Effector memory CD4-positive, alpha-beta T cell (primary cell): ENCODE measurements around the gene ZDHHC17.

Experiments used
- DNase-seq, 3 donors: peaks; one replicate each; pipeline ENCODE4 v3.0.0-alpha.2; 2020
- H3K27ac ChIP-seq: 2 replicates; pipeline ENCODE4 v1.7.0; 2013; ENCODE audit warnings: mild to moderate bottlenecking, low read length, moderate library complexity; ENCODE audit not compliant: insufficient read depth, poor library complexity, severe bottlenecking
- H3K27me3 ChIP-seq: replicated peaks from 2 replicates; pipeline ENCODE4 v1.7.0; 2013; ENCODE audit warnings: mild to moderate bottlenecking, low read length; ENCODE audit not compliant: insufficient read depth, control insufficient read depth, poor library complexity, severe bottlenecking
- H3K36me3 ChIP-seq: 2 replicates; pipeline ENCODE4 v1.7.0; 2013; ENCODE audit warnings: mild to moderate bottlenecking, low read length, moderate library complexity; ENCODE audit not compliant: control insufficient read depth, insufficient read depth
- H3K4me1 ChIP-seq: 2 replicates; pipeline ENCODE4 v1.7.0; 2013; ENCODE audit warnings: low read length, mild to moderate bottlenecking; ENCODE audit not compliant: control insufficient read depth, insufficient read depth, poor library complexity, severe bottlenecking
- H3K4me3 ChIP-seq: 2 replicates; pipeline ENCODE4 v1.7.0; 2013; ENCODE audit warnings: low read length, low read depth, mild to moderate bottlenecking; ENCODE audit not compliant: insufficient read depth, poor library complexity, severe bottlenecking
- H3K9me3 ChIP-seq: 2 replicates; pipeline ENCODE4 v1.7.0; 2013; ENCODE audit warnings: mild to moderate bottlenecking, low read length, moderate library complexity; ENCODE audit not compliant: control insufficient read depth

ZDHHC17 gene

GRCh38 chr12:76855271-76855670 is 91.4 kb downstream of the ZDHHC17 start:
- DNase-seq: no peak
- no peaks in the 10 kb centered on the region for H3K4me1 ChIP-seq
- H3K36me3 ChIP-seq: peaks cover 12% of the 10 kb centered on the region
- H3K27me3 ChIP-seq: no peaks in the 10 kb centered on the region
- H3K4me3 ChIP-seq: no peak overlapping the region
- no peak overlapping the region for H3K27ac ChIP-seq
- H3K9me3 ChIP-seq: no peaks in the 10 kb centered on the region

DNA sequence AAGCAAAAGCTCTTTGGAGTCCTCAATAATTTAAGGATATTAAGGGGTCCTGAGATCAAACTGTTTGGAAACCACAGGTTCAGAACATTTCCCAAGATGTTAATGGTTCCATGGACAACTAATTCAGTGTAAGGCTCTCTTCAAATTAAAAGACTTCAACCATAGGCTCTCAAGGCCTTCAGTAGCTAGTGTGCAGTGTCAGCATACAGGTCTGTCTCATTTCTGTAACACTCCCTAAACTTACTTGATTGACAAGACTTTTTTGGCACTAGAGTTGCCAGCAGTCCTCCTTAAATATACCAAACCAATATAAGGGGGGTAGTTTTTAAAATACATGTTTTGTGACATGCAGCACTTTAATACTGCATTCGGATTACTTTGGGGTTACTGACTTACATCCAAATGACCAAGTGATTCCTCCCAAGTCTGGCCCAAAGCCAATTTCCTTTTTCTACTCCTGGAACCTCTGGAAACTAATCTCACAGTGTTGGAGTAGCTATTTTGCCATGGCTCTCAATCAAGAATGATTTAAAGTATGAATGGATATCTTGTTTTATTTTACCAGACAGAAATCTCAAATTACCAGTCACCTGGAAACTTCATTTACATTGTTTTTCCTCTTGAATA is 92.2 kb downstream of the ZDHHC17 start:
- Histone ChIP-seq H3K27me3 (no peaks in the 10 kb centered on the region), H3K36me3 (peaks cover 9% of the 10 kb centered on the region), H3K27ac (no peak overlapping the region), H3K4me3 (no peak overlapping the region), H3K9me3 (no peaks in the 10 kb centered on the region), H3K4me1 (no peaks in the 10 kb centered on the region)
- no peak for DNase-seq

DNA sequence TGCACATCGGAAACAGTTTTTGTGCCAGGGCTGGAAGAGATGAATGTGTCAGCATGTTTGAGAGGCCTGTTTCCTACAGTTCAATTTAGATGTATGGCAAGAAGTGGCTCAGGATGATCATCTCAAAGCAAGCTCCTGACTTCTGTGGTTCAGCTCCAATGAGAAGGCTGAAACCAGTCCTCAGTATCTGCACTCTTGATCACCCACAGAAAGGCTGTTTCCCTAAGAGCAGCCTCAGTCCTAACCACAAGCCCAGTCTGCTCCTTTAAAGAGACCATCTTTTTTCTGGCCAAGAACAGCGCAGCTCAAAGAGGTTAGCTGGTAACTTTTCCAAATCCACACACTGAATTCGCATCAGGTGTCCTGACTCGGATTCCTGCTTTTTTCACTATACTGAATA is 95.7 kb downstream of the ZDHHC17 start:
- no peaks in the 10 kb centered on the region for H3K36me3 ChIP-seq
- no peaks in the 10 kb centered on the region for H3K9me3 ChIP-seq
- H3K4me1 ChIP-seq: no peaks in the 10 kb centered on the region
- H3K27ac ChIP-seq: no peak overlapping the region
- no peaks in the 10 kb centered on the region for H3K27me3 ChIP-seq
- DNase-seq: no peak
- no peak overlapping the region for H3K4me3 ChIP-seq

- H3K36me3 ChIP-seq: no peaks in the 10 kb centered on the region
- H3K4me1 ChIP-seq: no peaks in the 10 kb centered on the region
- no peak overlapping the region for H3K27ac ChIP-seq
- no peaks in the 10 kb centered on the region for H3K27me3 ChIP-seq
- DNase-seq: no peak
- no peaks in the 10 kb centered on the region for H3K9me3 ChIP-seq
- no peak overlapping the region for H3K4me3 ChIP-seq
Measured at GRCh38 chr12:76860256-76860655, 96.3 kb downstream of the ZDHHC17 start.

DNA sequence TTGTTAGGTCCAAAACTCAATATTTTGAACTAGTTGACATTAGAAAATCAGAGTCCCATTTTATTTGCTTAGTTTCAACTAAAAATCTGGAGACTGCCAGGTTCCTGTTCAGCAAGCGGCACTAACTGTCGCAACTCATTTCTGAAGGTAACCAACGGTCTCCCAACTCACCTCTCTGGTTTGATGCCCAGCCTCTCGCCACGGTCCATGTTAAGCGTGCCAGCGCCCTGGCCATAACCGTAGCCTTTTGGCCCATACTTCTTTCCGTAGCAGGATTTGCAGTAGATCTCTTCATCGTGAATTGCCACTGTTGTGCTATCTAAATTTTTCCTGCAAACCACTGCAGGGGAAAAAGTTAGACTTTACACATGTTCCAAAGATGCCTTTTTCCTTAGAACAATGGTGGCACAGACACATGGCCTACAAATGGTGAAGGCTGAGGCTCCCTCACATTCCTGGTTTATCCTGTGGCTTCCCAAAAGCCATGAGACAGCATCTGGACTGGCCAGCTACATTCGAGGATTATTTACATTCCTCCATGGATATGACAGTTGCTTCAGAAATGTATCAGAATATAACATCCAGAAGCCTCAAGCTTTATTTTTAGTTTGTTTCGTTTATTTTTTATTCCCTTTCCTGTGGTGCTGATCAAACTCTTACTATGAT is 99.2 kb downstream of the ZDHHC17 start:
- no peak overlapping the region for H3K4me3 ChIP-seq
- H3K9me3 ChIP-seq: no peaks in the 10 kb centered on the region
- H3K36me3 ChIP-seq: no peaks in the 10 kb centered on the region
- DNase-seq: no peak
- H3K27me3 ChIP-seq: no peaks in the 10 kb centered on the region
- no peak overlapping the region for H3K27ac ChIP-seq
- H3K4me1 ChIP-seq: no peaks in the 10 kb centered on the region

- Histone ChIP-seq H3K4me3 (no peak overlapping the region), H3K36me3 (no peaks in the 10 kb centered on the region), H3K27ac (no peak overlapping the region), H3K4me1 (no peaks in the 10 kb centered on the region), H3K27me3 (no peaks in the 10 kb centered on the region), H3K9me3 (no peaks in the 10 kb centered on the region)
- no peak for DNase-seq
Measured at GRCh38 chr12:76863837-76864236, 99.9 kb downstream of the ZDHHC17 start.

GRCh38 chr12:76864791-76865400 is 101.0 kb downstream of the ZDHHC17 start:
- Histone ChIP-seq H3K9me3 (no peaks in the 10 kb centered on the region), H3K27ac (no peak overlapping the region), H3K27me3 (no peaks in the 10 kb centered on the region), H3K36me3 (no peaks in the 10 kb centered on the region), H3K4me1 (no peaks in the 10 kb centered on the region), H3K4me3 (no peak overlapping the region)
- no peak for DNase-seq

DNA sequence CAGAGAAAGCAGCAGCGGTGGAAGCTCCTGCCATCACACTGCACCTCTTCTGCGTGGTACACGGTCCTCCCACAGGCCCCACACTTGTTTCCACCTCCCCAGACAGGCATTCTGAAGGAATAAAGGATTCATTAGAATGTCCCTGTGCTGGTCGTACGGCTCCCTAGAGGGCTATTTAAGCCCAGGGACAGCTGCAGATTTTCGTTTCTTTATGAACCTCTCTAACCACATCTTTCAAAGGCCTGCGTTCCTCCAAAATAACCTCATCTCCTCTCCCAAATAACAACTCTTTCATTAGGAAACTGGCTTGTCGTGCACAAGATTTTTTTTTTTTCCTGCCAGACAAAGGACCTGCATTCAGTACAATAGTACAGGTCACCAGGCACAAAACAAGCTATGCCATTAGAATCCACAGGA is 102.2 kb downstream of the ZDHHC17 start:
- no peak for DNase-seq
- Histone ChIP-seq H3K9me3 (no peaks in the 10 kb centered on the region), H3K27me3 (no peaks in the 10 kb centered on the region), H3K4me3 (no peak overlapping the region), H3K36me3 (no peaks in the 10 kb centered on the region), H3K27ac (no peak overlapping the region), H3K4me1 (no peaks in the 10 kb centered on the region)

DNA sequence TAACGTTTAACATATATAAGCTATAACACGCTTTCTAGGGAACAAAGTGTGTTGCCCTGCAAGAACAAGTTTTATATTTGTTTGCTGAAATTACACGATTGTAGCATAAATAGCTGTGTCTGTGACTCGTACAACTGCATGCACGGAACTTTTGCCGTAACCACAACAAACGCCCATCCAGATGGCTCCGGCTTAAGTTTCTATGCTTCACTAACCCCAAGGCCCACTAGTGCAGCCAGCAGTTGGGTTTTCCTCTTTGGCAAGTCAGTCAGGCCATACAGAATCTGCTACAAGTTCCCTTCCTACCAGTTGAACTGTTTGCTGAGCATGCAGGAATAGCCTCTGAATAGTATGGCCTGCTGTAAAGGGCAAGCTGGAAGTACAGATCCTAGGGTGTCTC is 102.8 kb downstream of the ZDHHC17 start:
- no peaks in the 10 kb centered on the region for H3K36me3 ChIP-seq
- H3K4me3 ChIP-seq: no peak overlapping the region
- H3K27ac ChIP-seq: no peak overlapping the region
- H3K27me3 ChIP-seq: no peaks in the 10 kb centered on the region
- H3K4me1 ChIP-seq: no peaks in the 10 kb centered on the region
- no peak for DNase-seq
- no peaks in the 10 kb centered on the region for H3K9me3 ChIP-seq

- no peak for DNase-seq
- Histone ChIP-seq H3K9me3 (no peaks in the 10 kb centered on the region), H3K36me3 (no peaks in the 10 kb centered on the region), H3K27ac (no peak overlapping the region), H3K27me3 (peaks cover 1% of the 10 kb centered on the region), H3K4me1 (no peaks in the 10 kb centered on the region), H3K4me3 (no peak overlapping the region)
Measured at GRCh38 chr12:76871082-76871481, 107.2 kb downstream of the ZDHHC17 start.
